ENCODE measurements around the gene TBL3. TPM values are rescaled to one million over a fixed set of nuclear protein-coding genes. Genes with fewer than 3 reads are reported as not detected.

Gene TBL3
- total and polyA plus RNA-seq, 9 of the 15 experiments (the other 6 are each of a cell fraction or from before 2014, with no cell fraction given): 0.97 to 117 (median 24.5) TPM

DNA sequence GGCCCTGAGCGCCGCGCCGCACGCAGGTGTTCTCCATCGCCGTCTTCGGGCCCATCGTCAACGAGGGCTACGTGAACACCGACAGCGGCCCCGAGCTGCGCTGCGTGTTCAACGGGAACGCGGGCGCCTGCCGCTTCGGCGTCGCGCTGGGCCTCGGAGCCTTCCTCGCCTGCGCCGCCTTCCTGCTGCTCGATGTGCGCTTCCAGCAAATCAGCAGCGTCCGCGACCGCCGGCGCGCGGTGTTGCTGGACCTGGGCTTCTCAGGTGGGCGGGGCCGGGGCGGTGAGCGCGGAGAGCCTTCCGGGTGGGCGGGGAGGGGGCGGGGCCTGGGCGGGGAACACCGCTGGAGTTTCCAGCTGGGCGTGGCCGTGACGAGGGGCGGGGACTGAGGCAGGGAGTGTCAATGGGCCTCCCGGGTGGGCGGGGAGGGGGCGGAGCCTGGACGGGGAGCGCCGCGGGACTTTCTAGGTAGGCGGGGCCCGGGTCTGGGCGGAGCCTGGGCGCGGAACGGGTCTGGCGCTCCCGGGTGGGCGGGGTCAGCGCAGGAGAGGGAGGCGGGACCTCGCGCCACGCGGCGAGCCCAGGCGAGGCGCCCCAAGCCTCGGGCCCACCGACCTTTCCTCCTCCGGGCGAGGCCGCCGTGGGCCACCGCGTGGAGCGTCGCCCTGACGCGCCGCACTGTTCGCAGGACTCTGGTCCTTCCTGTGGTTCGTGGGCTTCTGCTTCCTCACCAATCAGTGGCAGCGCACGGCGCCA is 20.3 kb downstream of the TBL3 start (continued):
- no peak for TF ChIP-seq SMARCA5 (IDR thresholded peaks at IDR 0.05)
- peak; percentile 36; the same call in 1 of the 2 replicates for TF ChIP-seq ATF7 (IDR thresholded peaks at IDR 0.05)
- TF ChIP-seq, protein P1, sequence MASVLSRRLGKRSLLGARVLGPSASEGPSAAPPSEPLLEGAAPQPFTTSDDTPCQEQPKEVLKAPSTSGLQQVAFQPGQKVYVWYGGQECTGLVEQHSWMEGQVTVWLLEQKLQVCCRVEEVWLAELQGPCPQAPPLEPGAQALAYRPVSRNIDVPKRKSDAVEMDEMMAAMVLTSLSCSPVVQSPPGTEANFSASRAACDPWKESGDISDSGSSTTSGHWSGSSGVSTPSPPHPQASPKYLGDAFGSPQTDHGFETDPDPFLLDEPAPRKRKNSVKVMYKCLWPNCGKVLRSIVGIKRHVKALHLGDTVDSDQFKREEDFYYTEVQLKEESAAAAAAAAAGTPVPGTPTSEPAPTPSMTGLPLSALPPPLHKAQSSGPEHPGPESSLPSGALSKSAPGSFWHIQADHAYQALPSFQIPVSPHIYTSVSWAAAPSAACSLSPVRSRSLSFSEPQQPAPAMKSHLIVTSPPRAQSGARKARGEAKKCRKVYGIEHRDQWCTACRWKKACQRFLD (CRISPR knock-in tag; IDR thresholded peaks at IDR 0.05): 0 out of 2 replicates have a peak, but pooled peaks have one; percentile 12
- TF ChIP-seq, protein P2, sequence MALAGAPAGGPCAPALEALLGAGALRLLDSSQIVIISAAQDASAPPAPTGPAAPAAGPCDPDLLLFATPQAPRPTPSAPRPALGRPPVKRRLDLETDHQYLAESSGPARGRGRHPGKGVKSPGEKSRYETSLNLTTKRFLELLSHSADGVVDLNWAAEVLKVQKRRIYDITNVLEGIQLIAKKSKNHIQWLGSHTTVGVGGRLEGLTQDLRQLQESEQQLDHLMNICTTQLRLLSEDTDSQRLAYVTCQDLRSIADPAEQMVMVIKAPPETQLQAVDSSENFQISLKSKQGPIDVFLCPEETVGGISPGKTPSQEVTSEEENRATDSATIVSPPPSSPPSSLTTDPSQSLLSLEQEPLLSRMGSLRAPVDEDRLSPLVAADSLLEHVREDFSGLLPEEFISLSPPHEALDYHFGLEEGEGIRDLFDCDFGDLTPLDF (CRISPR knock-in tag; IDR thresholded peaks at IDR 0.05): no peak
- no peak for TF ChIP-seq SREBF1 (IDR thresholded peaks at IDR 0.05; ENCODE audit: borderline replicate concordance, low read depth, low read length)
- peak; percentile 83 for TF ChIP-seq NR2C2 (CRISPR knock-in tag; IDR thresholded peaks at IDR 0.05)
- no peak; the same call in 1 of the 2 replicates for TF ChIP-seq NR2C2 (tag; IDR thresholded peaks at IDR 0.05)
- TF ChIP-seq, protein P3, sequence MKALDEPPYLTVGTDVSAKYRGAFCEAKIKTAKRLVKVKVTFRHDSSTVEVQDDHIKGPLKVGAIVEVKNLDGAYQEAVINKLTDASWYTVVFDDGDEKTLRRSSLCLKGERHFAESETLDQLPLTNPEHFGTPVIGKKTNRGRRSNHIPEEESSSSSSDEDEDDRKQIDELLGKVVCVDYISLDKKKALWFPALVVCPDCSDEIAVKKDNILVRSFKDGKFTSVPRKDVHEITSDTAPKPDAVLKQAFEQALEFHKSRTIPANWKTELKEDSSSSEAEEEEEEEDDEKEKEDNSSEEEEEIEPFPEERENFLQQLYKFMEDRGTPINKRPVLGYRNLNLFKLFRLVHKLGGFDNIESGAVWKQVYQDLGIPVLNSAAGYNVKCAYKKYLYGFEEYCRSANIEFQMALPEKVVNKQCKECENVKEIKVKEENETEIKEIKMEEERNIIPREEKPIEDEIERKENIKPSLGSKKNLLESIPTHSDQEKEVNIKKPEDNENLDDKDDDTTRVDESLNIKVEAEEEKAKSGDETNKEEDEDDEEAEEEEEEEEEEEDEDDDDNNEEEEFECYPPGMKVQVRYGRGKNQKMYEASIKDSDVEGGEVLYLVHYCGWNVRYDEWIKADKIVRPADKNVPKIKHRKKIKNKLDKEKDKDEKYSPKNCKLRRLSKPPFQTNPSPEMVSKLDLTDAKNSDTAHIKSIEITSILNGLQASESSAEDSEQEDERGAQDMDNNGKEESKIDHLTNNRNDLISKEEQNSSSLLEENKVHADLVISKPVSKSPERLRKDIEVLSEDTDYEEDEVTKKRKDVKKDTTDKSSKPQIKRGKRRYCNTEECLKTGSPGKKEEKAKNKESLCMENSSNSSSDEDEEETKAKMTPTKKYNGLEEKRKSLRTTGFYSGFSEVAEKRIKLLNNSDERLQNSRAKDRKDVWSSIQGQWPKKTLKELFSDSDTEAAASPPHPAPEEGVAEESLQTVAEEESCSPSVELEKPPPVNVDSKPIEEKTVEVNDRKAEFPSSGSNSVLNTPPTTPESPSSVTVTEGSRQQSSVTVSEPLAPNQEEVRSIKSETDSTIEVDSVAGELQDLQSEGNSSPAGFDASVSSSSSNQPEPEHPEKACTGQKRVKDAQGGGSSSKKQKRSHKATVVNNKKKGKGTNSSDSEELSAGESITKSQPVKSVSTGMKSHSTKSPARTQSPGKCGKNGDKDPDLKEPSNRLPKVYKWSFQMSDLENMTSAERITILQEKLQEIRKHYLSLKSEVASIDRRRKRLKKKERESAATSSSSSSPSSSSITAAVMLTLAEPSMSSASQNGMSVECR (CRISPR knock-in tag; IDR thresholded peaks at IDR 0.05): peak; percentile 83
- TF ChIP-seq PTTG1 (tag; IDR thresholded peaks at IDR 0.05; ENCODE audit: low read depth): no peak
- peak; percentile 81; the same call in 1 of the 2 replicates for TF ChIP-seq PHF8 (IDR thresholded peaks at IDR 0.05; ENCODE audit: borderline replicate concordance, low read length)
- peak; percentile 19; the same call in 1 of the 2 replicates for TF ChIP-seq RNF2 (IDR thresholded peaks at IDR 0.05)
- peak; percentile 71 for TF ChIP-seq KDM5B (IDR thresholded peaks at IDR 0.05; ENCODE audit: insufficient replicate concordance, low read depth, low read length)
- peak in 1 of 2 experiments; percentile 80; a peak in 2 of 4 replicates for TF ChIP-seq NONO (IDR thresholded peaks at IDR 0.05; ENCODE audit: low read depth in 2 of 2, low read length in 1 of 2)
- peak; percentile 80 for TF ChIP-seq ELF1 (tag; IDR thresholded peaks at IDR 0.05)
- TF ChIP-seq SUPT5H (IDR thresholded peaks at IDR 0.05): peak; percentile 63
- peak; percentile 30 for TF ChIP-seq HNRNPLL (IDR thresholded peaks at IDR 0.05; ENCODE audit: low read depth, low read length, poor library complexity, severe bottlenecking)
- TF ChIP-seq IRF2 (CRISPR knock-in tag; IDR thresholded peaks at IDR 0.05): 0 out of 2 replicates have a peak, but pooled peaks have one; percentile 55
- TF ChIP-seq, protein P4, sequence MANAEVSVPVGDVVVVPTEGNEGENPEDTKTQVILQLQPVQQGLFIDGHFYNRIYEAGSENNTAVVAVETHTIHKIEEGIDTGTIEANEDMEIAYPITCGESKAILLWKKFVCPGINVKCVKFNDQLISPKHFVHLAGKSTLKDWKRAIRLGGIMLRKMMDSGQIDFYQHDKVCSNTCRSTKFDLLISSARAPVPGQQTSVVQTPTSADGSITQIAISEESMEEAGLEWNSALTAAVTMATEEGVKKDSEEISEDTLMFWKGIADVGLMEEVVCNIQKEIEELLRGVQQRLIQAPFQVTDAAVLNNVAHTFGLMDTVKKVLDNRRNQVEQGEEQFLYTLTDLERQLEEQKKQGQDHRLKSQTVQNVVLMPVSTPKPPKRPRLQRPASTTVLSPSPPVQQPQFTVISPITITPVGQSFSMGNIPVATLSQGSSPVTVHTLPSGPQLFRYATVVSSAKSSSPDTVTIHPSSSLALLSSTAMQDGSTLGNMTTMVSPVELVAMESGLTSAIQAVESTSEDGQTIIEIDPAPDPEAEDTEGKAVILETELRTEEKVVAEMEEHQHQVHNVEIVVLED (CRISPR knock-in tag; IDR thresholded peaks at IDR 0.05): 0 out of 2 replicates have a peak, but pooled peaks have one; percentile 47
